ENCODE measurements around the gene HHAT.

The HHAT gene

GRCh38 chr1:210523830-210524229, 195.1 kb downstream of the HHAT start:
- Histone ChIP-seq H4K20me1 (ENCODE audit: insufficient read depth, low read length) (no peaks in the 10 kb centered on the region), H2AFZ (ENCODE audit: low read depth, low read length) (no peak overlapping the region), H3K9ac (ENCODE audit: low read depth, low read length) (no peak overlapping the region), H3K79me2 (ENCODE audit: insufficient read depth, low read length) (no peaks in the 10 kb centered on the region), H3K27me3 (ENCODE audit: insufficient read depth, low read length, poor library complexity) (no peaks in the 10 kb centered on the region), H3K36me3 (ENCODE audit: insufficient read depth, low read length) (no peaks in the 10 kb centered on the region), H3K4me1 (ENCODE audit: insufficient read depth, low read length) (no peaks in the 10 kb centered on the region), H3K4me2 (ENCODE audit: insufficient read depth, low read length) (no peak overlapping the region), H3K27ac (ENCODE audit: low read length) (no peak overlapping the region), H3K9me3 (ENCODE audit: insufficient read depth, low read length, severe bottlenecking) (no peaks in the 10 kb centered on the region), H3K4me3 (ENCODE audit: low read depth in 1 of 2, low read length in 2 of 2) (no peak overlapping the region)
- DNase-seq (no peak), ATAC-seq (ENCODE audit: insufficient read depth, low read depth) (no peak)
- TF ChIP-seq, protein P1, sequence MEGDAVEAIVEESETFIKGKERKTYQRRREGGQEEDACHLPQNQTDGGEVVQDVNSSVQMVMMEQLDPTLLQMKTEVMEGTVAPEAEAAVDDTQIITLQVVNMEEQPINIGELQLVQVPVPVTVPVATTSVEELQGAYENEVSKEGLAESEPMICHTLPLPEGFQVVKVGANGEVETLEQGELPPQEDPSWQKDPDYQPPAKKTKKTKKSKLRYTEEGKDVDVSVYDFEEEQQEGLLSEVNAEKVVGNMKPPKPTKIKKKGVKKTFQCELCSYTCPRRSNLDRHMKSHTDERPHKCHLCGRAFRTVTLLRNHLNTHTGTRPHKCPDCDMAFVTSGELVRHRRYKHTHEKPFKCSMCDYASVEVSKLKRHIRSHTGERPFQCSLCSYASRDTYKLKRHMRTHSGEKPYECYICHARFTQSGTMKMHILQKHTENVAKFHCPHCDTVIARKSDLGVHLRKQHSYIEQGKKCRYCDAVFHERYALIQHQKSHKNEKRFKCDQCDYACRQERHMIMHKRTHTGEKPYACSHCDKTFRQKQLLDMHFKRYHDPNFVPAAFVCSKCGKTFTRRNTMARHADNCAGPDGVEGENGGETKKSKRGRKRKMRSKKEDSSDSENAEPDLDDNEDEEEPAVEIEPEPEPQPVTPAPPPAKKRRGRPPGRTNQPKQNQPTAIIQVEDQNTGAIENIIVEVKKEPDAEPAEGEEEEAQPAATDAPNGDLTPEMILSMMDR (IDR thresholded peaks at IDR 0.05; ENCODE audit: borderline replicate concordance, extremely low read depth, low read length, poor library complexity, severe bottlenecking) = no peak
- no peak for TF ChIP-seq EZH2 (IDR thresholded peaks at IDR 0.05; ENCODE audit: borderline replicate concordance, low read depth, low read length, severe bottlenecking)

GRCh38 chr1:210525716-210526454, 197.2 kb downstream of the HHAT start:
- Histone ChIP-seq H3K4me1 (ENCODE audit: insufficient read depth, low read length) (no peaks in the 10 kb centered on the region), H3K9ac (ENCODE audit: low read depth, low read length) (no peak overlapping the region), H4K20me1 (ENCODE audit: insufficient read depth, low read length) (no peaks in the 10 kb centered on the region), H3K27me3 (ENCODE audit: insufficient read depth, low read length, poor library complexity) (no peaks in the 10 kb centered on the region), H2AFZ (ENCODE audit: low read depth, low read length) (no peak overlapping the region), H3K9me3 (ENCODE audit: insufficient read depth, low read length, severe bottlenecking) (no peaks in the 10 kb centered on the region), H3K36me3 (ENCODE audit: insufficient read depth, low read length) (no peaks in the 10 kb centered on the region), H3K79me2 (ENCODE audit: insufficient read depth, low read length) (no peaks in the 10 kb centered on the region), H3K4me2 (ENCODE audit: insufficient read depth, low read length) (no peak overlapping the region), H3K4me3 (ENCODE audit: low read depth in 1 of 2, low read length in 2 of 2) (no peak overlapping the region), H3K27ac (ENCODE audit: low read length) (no peak overlapping the region)
- TF ChIP-seq EZH2 (IDR thresholded peaks at IDR 0.05; ENCODE audit: borderline replicate concordance, low read depth, low read length, severe bottlenecking) = no peak
- TF ChIP-seq, protein P1 (IDR thresholded peaks at IDR 0.05; ENCODE audit: borderline replicate concordance, extremely low read depth, low read length, poor library complexity, severe bottlenecking) = no peak
- no peak for DNase-seq
- ATAC-seq (ENCODE audit: insufficient read depth, low read depth) = no peak

- no peak overlapping the region for H3K9ac ChIP-seq (ENCODE audit: low read depth, low read length)
- H3K27me3 ChIP-seq (ENCODE audit: insufficient read depth, low read length, poor library complexity) = no peaks in the 10 kb centered on the region
- H2AFZ ChIP-seq (ENCODE audit: low read depth, low read length) = no peak overlapping the region
- no peak for DNase-seq
- H3K36me3 ChIP-seq (ENCODE audit: insufficient read depth, low read length) = no peaks in the 10 kb centered on the region
- no peaks in the 10 kb centered on the region for H3K9me3 ChIP-seq (ENCODE audit: insufficient read depth, low read length, severe bottlenecking)
- 0 out of 3 replicates have a peak, but pooled peaks have one; percentile 24 for ATAC-seq (ENCODE audit: insufficient read depth, low read depth)
- no peak for TF ChIP-seq EZH2 (IDR thresholded peaks at IDR 0.05; ENCODE audit: borderline replicate concordance, low read depth, low read length, severe bottlenecking)
- TF ChIP-seq, protein P1 (IDR thresholded peaks at IDR 0.05; ENCODE audit: borderline replicate concordance, extremely low read depth, low read length, poor library complexity, severe bottlenecking) = no peak
- H3K79me2 ChIP-seq (ENCODE audit: insufficient read depth, low read length) = no peaks in the 10 kb centered on the region
- no peak overlapping the region for H3K4me3 ChIP-seq (ENCODE audit: low read depth in 1 of 2, low read length in 2 of 2)
- H3K4me1 ChIP-seq (ENCODE audit: insufficient read depth, low read length) = no peaks in the 10 kb centered on the region
- H3K4me2 ChIP-seq (ENCODE audit: insufficient read depth, low read length) = no peak overlapping the region
- no peaks in the 10 kb centered on the region for H4K20me1 ChIP-seq (ENCODE audit: insufficient read depth, low read length)
- H3K27ac ChIP-seq (ENCODE audit: low read length) = no peak overlapping the region
Measured at GRCh38 chr1:210527091-210527490, 198.4 kb downstream of the HHAT start.
